ENCODE results near the gene PWP2. TPM values are rescaled to one million over a fixed set of nuclear protein-coding genes. Genes with fewer than 3 reads are reported as not detected.
"Not testable (repeated sequence)": the region's sequence is repeated elsewhere in the genome, so short reads cannot be mapped to it uniquely, and the experiment has no call there.

Gene PWP2
- total RNA-seq, 2 donors from 2014 or later: 10.9 to 13.0 TPM

DNA sequence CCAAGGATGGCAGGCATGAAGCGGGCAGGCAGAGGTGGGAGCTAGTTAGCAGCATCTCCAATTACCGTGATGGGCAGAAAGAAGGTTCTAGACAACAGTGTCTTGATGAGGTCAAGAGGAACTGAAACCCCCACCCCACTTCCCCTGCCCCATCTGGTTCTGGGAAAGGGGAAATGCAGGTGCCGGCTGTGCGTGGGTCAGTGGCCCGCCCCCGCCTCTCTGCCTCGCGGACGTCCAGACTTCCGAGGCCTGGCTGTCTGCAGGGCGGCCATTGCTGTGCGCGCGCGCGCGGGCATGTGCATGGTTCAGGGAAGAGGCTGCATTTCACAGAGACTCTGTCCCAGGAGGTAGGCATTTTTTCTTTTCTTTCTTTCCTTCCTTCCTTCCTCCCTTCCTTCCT, 68.0 kb downstream of the PWP2 start:
- H3K9me3 ChIP-seq; H3K4me3 ChIP-seq; H3K27me3 ChIP-seq (replicated peaks; ENCODE audit: insufficient read depth); ATAC-seq (ENCODE audit: insufficient number of reproducible peaks, low FRiP score, low read depth); H3K36me3 ChIP-seq; H3K4me1 ChIP-seq (ENCODE audit: control insufficient read depth in 1 of 2, low read depth in 2 of 2); DNase-seq (ENCODE audit: low spot score); H3K27ac ChIP-seq: not testable (repeated sequence)

DNA sequence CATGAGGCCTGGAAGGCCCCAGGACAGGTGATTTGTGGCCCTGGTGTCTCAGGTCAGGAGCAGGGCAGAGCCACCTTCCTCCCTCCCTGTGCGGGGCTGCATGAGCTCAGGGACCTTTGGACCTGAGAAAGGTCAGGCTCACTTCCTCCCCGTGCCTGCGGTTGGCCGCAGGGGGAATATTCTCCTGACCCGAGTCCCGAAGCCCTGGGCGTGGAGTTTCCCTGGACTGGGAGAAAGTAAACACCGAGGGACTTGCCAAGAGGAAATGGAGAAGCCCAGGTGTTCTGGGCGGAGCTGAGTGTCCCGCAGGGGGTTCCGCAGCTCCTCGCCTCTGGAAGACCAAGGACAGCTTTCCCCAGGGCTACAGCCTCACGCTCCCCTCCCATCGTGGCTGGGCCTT, 68.9 kb downstream of the PWP2 start:
- ATAC-seq (ENCODE audit: insufficient number of reproducible peaks, low FRiP score, low read depth); H3K36me3 ChIP-seq; H3K4me3 ChIP-seq; H3K27ac ChIP-seq; H3K27me3 ChIP-seq (replicated peaks; ENCODE audit: insufficient read depth); H3K4me1 ChIP-seq (ENCODE audit: control insufficient read depth in 1 of 2, low read depth in 2 of 2); DNase-seq (ENCODE audit: low spot score); H3K9me3 ChIP-seq: not testable (repeated sequence)

Other genes with a start within 250 kb of the PWP2 start
- gene AGPAT3, start 242.2 kb upstream of the PWP2 start, total RNA-seq: 10 to 100 TPM; 32.8 to 37.9 TPM
- 10 to 100 TPM; 45.9 to 47.9 TPM for gene TRAPPC10, start 95.1 kb upstream of the PWP2 start, total RNA-seq
- 10 to 100 TPM in 1 of 2 donors, 1 to 10 TPM in 1; 8.6 to 23.4 TPM for gene GATD3, start 26.3 kb downstream of the PWP2 start, total RNA-seq
- 1 to 10 TPM; 2.3 to 4.1 TPM for gene ICOSLG, start 133.5 kb downstream of the PWP2 start, total RNA-seq
- not detected for gene DNMT3L, start 154.5 kb downstream of the PWP2 start, total RNA-seq
- not detected for gene AIRE, start 178.5 kb downstream of the PWP2 start, total RNA-seq
- 100 to 1,000 TPM in 1 of 2 donors, 10 to 100 TPM in 1; 91.0 to 119 TPM for gene PFKL, start 192.7 kb downstream of the PWP2 start, total RNA-seq
- 10 to 100 TPM; 48.8 to 51.3 TPM for gene CFAP410, start 232.0 kb downstream of the PWP2 start, total RNA-seq
- gene TRPM2, start 246.2 kb downstream of the PWP2 start, total RNA-seq: 10 to 100 TPM; 10.4 to 12.9 TPM